ENCODE measurements around the gene NUBPL.

- TF ChIP-seq CTCF (IDR thresholded peaks at IDR 0.05): no peak
- no peak for TF ChIP-seq EP300 (IDR thresholded peaks at IDR 0.05)
- TF ChIP-seq POLR2AphosphoS5 (IDR thresholded peaks at IDR 0.05): no peak
Observed at GRCh38 chr14:31527546-31527945, 33.7 kb upstream of the NUBPL start.

All from suprapubic skin (tissue), 4 donors.